ENCODE results near the gene CCDC9B.

Gene CCDC9B

DNA sequence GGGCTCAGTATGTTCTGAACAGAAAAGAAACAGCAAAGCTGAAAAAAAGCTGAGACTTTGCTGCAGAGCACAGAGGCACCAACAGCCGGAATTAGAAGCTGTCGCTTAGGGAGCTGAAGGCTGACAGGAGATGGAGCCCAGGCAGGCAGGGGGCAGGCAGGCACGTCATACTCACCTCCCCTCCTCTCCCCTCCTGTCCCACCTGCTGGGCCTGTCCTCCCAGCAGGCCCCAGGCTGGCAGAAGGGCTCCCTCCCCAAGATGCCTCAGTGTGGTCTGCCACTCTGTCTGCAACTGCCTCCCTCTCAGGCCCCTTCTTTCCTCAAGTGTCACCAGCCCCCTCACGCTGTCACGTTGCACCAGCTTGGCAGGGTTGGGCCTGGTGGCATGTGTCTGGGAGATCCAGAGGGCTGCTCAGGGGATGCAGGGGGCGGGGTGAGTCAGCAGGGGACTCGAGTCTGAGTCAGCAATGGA, 54.6 kb downstream of the CCDC9B start:
- TF ChIP-seq CTCF (IDR thresholded peaks at IDR 0.05): no peak

DNA sequence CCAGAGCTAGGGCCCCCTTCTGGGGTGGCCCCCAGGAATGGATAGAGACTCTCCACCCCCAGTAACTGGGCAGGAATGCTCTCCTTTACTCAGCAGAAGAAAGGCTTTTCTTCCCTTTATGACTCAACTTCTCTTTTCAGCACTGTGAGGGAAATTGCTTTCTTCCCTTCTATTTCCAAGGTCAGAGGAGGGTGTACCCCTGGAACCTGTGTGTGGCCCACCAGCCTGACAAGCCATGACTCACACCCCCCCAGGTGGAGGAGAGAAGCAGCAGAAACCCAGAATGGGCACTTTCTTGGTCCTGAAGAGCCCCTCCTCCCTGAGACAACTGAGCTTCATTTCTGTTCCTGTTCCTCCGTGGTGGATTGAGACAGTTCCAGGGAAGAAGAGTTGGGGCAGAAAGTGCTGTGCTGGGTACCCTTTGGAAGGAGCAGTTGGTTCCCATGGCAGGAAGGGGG, 55.2 kb downstream of the CCDC9B start:
- no peak for TF ChIP-seq CTCF (IDR thresholded peaks at IDR 0.05)

DNA sequence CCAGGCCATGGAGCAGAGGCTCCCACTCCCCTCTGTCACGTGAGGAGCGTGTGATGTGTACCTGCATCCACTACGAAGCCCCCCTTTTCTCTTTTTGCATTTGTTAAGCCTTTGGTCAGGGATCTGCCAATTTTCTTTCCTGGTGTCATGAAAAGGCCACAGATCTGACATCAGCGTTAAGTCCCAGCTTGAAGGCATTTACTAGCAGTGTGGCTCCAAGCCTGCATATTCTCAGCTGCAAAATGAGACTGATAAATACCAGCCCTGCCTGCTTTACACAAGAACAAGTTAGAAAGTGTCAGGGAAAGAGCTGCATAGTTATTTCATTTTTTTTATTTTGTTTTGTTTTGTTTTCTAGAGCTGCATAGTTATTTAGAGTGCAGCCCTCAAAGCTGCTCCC, 55.6 kb downstream of the CCDC9B start:
- TF ChIP-seq CTCF (IDR thresholded peaks at IDR 0.05): no peak

- TF ChIP-seq CTCF (IDR thresholded peaks at IDR 0.05): no peak
Observed at GRCh38 chr15:40283615-40284300, 57.0 kb downstream of the CCDC9B start.

DNA sequence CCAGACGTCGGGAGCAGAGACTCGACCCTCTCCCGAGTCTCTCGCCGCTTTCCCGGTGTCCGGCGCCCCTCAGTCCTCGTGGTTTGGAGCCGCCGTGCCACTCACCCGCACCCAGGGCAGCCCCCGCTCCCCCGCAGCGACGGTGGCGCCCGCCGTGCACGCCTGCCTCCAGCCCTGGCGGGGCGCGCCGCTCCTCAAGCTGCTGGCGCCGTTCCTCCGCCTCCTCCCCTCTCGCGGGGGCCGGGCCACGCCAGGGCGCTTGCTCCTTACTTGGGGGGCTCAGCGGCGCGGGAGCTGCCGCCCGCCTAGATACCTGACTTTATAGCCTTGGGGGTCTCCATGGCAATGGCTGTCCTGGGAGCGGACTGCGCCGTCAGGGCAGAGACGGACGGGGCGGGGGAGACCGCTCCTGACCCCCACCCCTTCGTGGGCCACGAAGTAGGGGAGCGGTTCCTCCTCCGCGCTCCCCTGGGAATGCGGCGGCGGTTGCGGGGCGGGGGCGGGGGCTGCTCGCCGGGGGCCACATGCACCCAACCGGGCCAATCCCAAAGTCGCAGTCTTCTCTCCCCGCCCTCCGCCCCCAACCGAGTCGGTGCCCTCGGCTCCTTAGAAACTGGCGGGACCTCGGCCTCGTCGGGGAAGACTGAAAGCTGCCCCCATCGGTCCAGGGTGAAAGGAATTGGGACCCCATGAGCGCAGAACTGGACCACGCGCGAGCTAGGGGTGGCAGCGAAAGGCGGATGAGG, 57.7 kb downstream of the CCDC9B start, which contains the start of gene ANKRD63:
TSS of gene ANKRD63 (minus strand) at position 196 of the 746 bp plus-strand sequence. CDS start 478 bp downstream, outside the sequence.
- no peak for TF ChIP-seq CTCF (IDR thresholded peaks at IDR 0.05)

- TF ChIP-seq CTCF (IDR thresholded peaks at IDR 0.05): peak; percentile 47
Observed at GRCh38 chr15:40282147-40282868, 58.4 kb downstream of the CCDC9B start.

GRCh38 chr15:40281801-40282146, 59.0 kb downstream of the CCDC9B start:
- TF ChIP-seq CTCF (IDR thresholded peaks at IDR 0.05): no peak

Data from LNCAP (cell line).